ENCODE data around the gene TRPM3.

DNA sequence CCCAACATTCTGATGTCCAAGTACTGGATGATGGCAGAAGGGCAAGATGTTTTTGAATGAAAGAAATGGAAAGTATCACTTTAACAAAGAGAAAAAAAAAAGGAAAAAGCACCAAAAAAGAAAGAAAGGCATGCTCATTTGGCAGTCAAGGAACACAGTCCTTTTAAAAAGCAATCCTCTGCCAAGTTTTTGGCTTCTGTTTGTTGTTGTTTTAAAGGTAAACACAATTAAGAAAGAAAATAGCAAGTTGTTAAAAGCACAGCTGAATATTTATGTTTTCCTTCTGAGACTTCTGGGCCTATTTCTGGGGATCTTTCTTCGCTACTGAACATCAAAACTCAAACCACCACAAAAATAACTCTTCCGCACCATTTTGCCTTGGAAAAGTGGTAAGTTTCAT lies 162.1 kb downstream of the TRPM3 start:
- TF ChIP-seq, protein P1, sequence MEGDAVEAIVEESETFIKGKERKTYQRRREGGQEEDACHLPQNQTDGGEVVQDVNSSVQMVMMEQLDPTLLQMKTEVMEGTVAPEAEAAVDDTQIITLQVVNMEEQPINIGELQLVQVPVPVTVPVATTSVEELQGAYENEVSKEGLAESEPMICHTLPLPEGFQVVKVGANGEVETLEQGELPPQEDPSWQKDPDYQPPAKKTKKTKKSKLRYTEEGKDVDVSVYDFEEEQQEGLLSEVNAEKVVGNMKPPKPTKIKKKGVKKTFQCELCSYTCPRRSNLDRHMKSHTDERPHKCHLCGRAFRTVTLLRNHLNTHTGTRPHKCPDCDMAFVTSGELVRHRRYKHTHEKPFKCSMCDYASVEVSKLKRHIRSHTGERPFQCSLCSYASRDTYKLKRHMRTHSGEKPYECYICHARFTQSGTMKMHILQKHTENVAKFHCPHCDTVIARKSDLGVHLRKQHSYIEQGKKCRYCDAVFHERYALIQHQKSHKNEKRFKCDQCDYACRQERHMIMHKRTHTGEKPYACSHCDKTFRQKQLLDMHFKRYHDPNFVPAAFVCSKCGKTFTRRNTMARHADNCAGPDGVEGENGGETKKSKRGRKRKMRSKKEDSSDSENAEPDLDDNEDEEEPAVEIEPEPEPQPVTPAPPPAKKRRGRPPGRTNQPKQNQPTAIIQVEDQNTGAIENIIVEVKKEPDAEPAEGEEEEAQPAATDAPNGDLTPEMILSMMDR (IDR thresholded peaks at IDR 0.05; ENCODE audit: low read depth, low read length): no peak
- no peak for TF ChIP-seq EZH2phosphoT487 (IDR thresholded peaks at IDR 0.05; ENCODE audit: low read depth)

All from OCI-LY3 (cell line).